ENCODE data around the gene TTC21B.

DNA sequence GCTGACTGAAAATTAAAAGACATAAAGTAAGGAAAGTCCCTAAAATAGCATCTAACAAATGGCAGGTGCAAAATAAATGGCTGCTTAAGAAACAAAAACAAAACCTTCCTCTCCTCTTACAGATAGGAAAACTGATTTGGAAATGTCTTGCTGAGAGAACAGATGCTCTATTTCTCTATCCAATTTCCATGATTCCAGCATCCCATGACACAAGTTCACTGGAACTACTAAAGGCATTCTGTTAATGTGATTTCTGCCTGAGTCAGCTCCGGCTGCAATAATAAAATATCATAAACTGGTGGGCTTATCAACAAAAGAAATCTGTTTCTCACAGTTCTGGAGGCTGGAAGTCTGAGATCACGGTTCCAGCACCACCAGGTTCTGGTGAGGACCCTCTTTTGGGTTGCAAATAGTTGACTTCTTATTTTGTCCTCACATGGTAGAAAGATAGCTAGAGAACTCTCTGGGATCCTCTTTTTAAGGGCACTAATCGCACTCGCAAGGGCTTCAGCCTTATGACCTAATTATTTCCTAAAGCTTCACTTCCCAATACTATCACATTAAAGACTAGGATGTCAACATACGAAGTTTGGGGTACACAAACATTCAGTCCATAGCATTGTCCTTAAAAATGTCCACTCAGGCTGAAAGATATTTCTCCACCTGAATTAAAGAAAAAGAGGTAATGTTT lies 81.3 kb downstream of the TTC21B start:
- TF ChIP-seq, protein P1, sequence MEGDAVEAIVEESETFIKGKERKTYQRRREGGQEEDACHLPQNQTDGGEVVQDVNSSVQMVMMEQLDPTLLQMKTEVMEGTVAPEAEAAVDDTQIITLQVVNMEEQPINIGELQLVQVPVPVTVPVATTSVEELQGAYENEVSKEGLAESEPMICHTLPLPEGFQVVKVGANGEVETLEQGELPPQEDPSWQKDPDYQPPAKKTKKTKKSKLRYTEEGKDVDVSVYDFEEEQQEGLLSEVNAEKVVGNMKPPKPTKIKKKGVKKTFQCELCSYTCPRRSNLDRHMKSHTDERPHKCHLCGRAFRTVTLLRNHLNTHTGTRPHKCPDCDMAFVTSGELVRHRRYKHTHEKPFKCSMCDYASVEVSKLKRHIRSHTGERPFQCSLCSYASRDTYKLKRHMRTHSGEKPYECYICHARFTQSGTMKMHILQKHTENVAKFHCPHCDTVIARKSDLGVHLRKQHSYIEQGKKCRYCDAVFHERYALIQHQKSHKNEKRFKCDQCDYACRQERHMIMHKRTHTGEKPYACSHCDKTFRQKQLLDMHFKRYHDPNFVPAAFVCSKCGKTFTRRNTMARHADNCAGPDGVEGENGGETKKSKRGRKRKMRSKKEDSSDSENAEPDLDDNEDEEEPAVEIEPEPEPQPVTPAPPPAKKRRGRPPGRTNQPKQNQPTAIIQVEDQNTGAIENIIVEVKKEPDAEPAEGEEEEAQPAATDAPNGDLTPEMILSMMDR (IDR thresholded peaks at IDR 0.05; ENCODE audit: poor library complexity) = no peak
- no peak for TF ChIP-seq EZH2 (IDR thresholded peaks at IDR 0.05; ENCODE audit: borderline replicate concordance)
